ENCODE results near the gene COA5.

DNA sequence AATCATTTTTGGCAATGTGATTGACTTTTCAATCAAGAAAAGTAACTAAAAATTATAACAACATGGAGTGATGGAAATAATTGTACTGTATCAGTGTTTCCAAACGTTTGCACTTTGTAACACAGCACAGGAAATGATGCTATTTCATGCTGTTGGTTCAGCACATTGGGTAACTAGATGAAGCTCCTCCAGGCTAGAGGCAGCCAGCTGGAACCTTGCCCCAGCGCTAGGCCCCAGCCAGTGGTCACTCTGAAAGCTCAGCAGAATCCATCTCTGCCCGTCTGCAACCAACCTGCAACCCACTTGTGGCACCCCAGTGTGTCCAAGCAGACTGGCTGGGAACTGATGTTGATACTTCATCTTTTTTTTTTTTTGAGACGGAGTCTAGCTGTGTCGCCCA lies 15.3 kb upstream of the COA5 start:
- TF ChIP-seq, protein P1, sequence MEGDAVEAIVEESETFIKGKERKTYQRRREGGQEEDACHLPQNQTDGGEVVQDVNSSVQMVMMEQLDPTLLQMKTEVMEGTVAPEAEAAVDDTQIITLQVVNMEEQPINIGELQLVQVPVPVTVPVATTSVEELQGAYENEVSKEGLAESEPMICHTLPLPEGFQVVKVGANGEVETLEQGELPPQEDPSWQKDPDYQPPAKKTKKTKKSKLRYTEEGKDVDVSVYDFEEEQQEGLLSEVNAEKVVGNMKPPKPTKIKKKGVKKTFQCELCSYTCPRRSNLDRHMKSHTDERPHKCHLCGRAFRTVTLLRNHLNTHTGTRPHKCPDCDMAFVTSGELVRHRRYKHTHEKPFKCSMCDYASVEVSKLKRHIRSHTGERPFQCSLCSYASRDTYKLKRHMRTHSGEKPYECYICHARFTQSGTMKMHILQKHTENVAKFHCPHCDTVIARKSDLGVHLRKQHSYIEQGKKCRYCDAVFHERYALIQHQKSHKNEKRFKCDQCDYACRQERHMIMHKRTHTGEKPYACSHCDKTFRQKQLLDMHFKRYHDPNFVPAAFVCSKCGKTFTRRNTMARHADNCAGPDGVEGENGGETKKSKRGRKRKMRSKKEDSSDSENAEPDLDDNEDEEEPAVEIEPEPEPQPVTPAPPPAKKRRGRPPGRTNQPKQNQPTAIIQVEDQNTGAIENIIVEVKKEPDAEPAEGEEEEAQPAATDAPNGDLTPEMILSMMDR (IDR thresholded peaks at IDR 0.05; ENCODE audit: insufficient read depth, low read length, poor library complexity, severe bottlenecking) = no peak
- TF ChIP-seq EZH2phosphoT487 (conservative IDR thresholded peaks at IDR 0.05; ENCODE audit: low read length) = no peak

Measured in SU-DHL-6 (cell line).